Endothelial cell of umbilical vein (primary cell): ENCODE data around the gene MAN2B1. TPM values are rescaled to one million over a fixed set of nuclear protein-coding genes. Genes with fewer than 3 reads are reported as not detected.

ENCODE experiments used
- BruUV-seq: library from RNA; stranded (reverse); fragments of 400-500 nt; replicated peaks from 2 replicates; lab custom pipeline; 2021; lab: Mats Ljungman, UMichigan
- CTCF ChIA-PET: fragments of 300-600, 350-600 bp; sonication (Branson Sonifier 250); formaldehyde crosslinking; loops from one replicate; lab custom pipeline; 2021; ENCODE audit warnings: antibody characterized with exemption, inconsistent platforms; lab: Charles Lee
- POLR2A ChIA-PET: fragments of 300-600, 350-600 bp; sonication (Branson Sonifier 250); formaldehyde crosslinking; loops from one replicate; lab custom pipeline; 2021; ENCODE audit warnings: antibody characterized with exemption, inconsistent platforms; lab: Charles Lee
- DNase-seq: peaks from one replicate; pipeline ENCODE4 v3.0.0-alpha.2; 2011; ENCODE audit warnings: low read depth, low spot score
- FAIRE-seq: peaks from 2 replicates; lab custom pipeline; 2011; peaks lifted over from hg19 to GRCh38; lab: Jason Lieb, UNC
- H2AFZ ChIP-seq: 2 replicates; pipeline ENCODE4 v1.6.0; 2012; ENCODE audit warnings: low read depth, low read length, control low read depth, inconsistent platforms
- H3K27ac ChIP-seq: 2 replicates; pipeline ENCODE4 v1.5.1; 2011; ENCODE audit warnings: low read depth, mild to moderate bottlenecking, control low read depth, low read length, moderate library complexity; ENCODE audit not compliant: insufficient read depth
- H3K27me3 ChIP-seq, 2 experiments: 2 replicates each; pipeline versions ENCODE4 v1.6.0 to v1.6.1; 2011; ENCODE audit warnings: low read length in 2 of 2, mixed read lengths in 1 of 2; ENCODE audit not compliant: control insufficient read depth in 2 of 2, insufficient read depth in 2 of 2
- H3K36me3 ChIP-seq, 2 experiments: 2 replicates in 1 of 2; 3 replicates in 1 of 2; pipeline ENCODE4 v1.5.1; 2011; ENCODE audit warnings: low read length in 2 of 2, mild to moderate bottlenecking in 1 of 2, moderate library complexity in 1 of 2; ENCODE audit not compliant: control insufficient read depth in 2 of 2, insufficient read depth in 2 of 2; ENCODE audit errors: extremely low read depth in 1 of 2
- H3K4me1 ChIP-seq: 3 replicates; pipeline ENCODE4 v1.5.1; 2011; ENCODE audit warnings: mild to moderate bottlenecking, low read length; ENCODE audit not compliant: control insufficient read depth, insufficient read depth; ENCODE audit errors: extremely low read depth
- H3K4me2 ChIP-seq: 2 replicates; pipeline ENCODE4 v1.6.1; 2011; ENCODE audit warnings: low read length, control low read depth, mixed read lengths; ENCODE audit not compliant: insufficient read depth
- H3K4me3 ChIP-seq, 3 experiments: fragments of 200-600 bp in 1 of 3; sonication (generic), shearing (Covaris generic) in 1 of 3; replicated peaks in 1 of 3; 2 replicates each; pipeline ENCODE4 v1.5.1; 2011 to 2016; ENCODE audit warnings: control low read depth in 3 of 3, low read length in 3 of 3, mild to moderate bottlenecking in 2 of 3, inconsistent platforms in 1 of 3, low read depth in 1 of 3, moderate library complexity in 1 of 3; ENCODE audit not compliant: insufficient read depth in 1 of 3
- H3K79me2 ChIP-seq: 2 replicates; pipeline ENCODE4 v1.6.0; 2012; ENCODE audit warnings: low read length, inconsistent platforms; ENCODE audit not compliant: control insufficient read depth, insufficient read depth
- H3K9ac ChIP-seq: replicated peaks from 2 replicates; pipeline ENCODE3; 2011; ENCODE audit warnings: low read length, control low read depth; ENCODE audit not compliant: insufficient read depth; ENCODE audit errors: extremely low read depth
- H3K9me1 ChIP-seq: replicated peaks from 3 replicates; pipeline ENCODE4 v1.6.0; 2011; ENCODE audit warnings: mild to moderate bottlenecking, low read length; ENCODE audit not compliant: control insufficient read depth, insufficient read depth; ENCODE audit errors: extremely low read depth
- H3K9me3 ChIP-seq: replicated peaks from 2 replicates; pipeline ENCODE4 v1.5.1; 2012; ENCODE audit warnings: low read length, inconsistent platforms; ENCODE audit not compliant: control insufficient read depth, insufficient read depth
- H4K20me1 ChIP-seq: replicated peaks from 2 replicates; pipeline ENCODE3; 2011; ENCODE audit warnings: mild to moderate bottlenecking, low read length; ENCODE audit not compliant: control insufficient read depth, insufficient read depth; ENCODE audit errors: extremely low read depth
- EZH2 ChIP-seq: IDR thresholded peaks from 2 replicates; pipeline ENCODE4 v1.6.1; 2012; ENCODE audit warnings: borderline replicate concordance, low read depth, mild to moderate bottlenecking, moderate library complexity, low read length, inconsistent platforms; ENCODE audit not compliant: severe bottlenecking
- FOS ChIP-seq: IDR thresholded peaks from 2 replicates; pipeline ENCODE4 v1.6.1; 2011; ENCODE audit warnings: mild to moderate bottlenecking, low read length, moderate library complexity, borderline replicate concordance; ENCODE audit not compliant: insufficient read depth
- JUN ChIP-seq: IDR thresholded peaks from 2 replicates; pipeline ENCODE4 v1.6.1; 2011; ENCODE audit warnings: borderline replicate concordance, low read depth; ENCODE audit not compliant: insufficient read length, insufficient read depth
- MYC ChIP-seq: IDR thresholded peaks from one replicate; pipeline ENCODE4 v1.6.1; 2011; ENCODE audit warnings: mild to moderate bottlenecking, low read depth, low read length
- POLR2A ChIP-seq: IDR thresholded peaks from 2 replicates; pipeline ENCODE4 v1.6.1; 2012; ENCODE audit warnings: low read depth, mild to moderate bottlenecking, control low read depth, low read length
- POLR2AphosphoS5 ChIP-seq: IDR thresholded peaks from 2 replicates; pipeline ENCODE4 v1.6.1; 2012; ENCODE audit warnings: low read depth, mild to moderate bottlenecking, control low read depth, low read length, moderate library complexity; ENCODE audit not compliant: insufficient read depth
- dilution Hi-C: fragments of 300-500 bp; cut with MboI; formaldehyde crosslinking; loops from one replicate; pipeline ENCODE4 v1.15.0; 2019; ENCODE audit warnings: low sequenced_read_pairs; ENCODE audit not compliant: extremely low pct_ligation_motif_present
- intact Hi-C: fragments of 100-400 bp; cut with micrococcal nuclease; formaldehyde crosslinking; loops from one replicate; pipeline ENCODE4 v1.10.0; 2022
- polyA plus RNA-seq, 4 experiments: library from polyadenylated mRNA; depleted of rRNA in 3 of 4; stranded (reverse) in 3 of 4; unstranded in 1 of 4; fragments of >200 nt; gene quantifications; 2 replicates each; pipeline versions ENCODE4 v1.2.1 to v1.2.3, GENCODE V29; 2011 to 2012; ENCODE audit warnings: missing spikeins in 1 of 4
- total RNA-seq: library from RNA; stranded (reverse); gene quantifications from 2 replicates; pipeline ENCODE4 v1.2.3, GENCODE V29; 2021

MAN2B1 gene
- total and polyA plus RNA-seq, 2 donors (not counting 3 experiments of a cell fraction or from before 2014, with no cell fraction given) = 64.4 to 76.8 TPM

- Histone ChIP-seq H3K9me1 (no peaks in the 10 kb centered on the region), H3K27me3 (no peaks in the 10 kb centered on the region), H3K36me3 (peaks cover 2 to 5% of the 10 kb centered on the region in 2 experiments), H3K4me3 (no peak overlapping the region), H2AFZ (no peak overlapping the region), H3K27ac (no peak overlapping the region), H3K9me3 (no peaks in the 10 kb centered on the region), H3K79me2 (no peaks in the 10 kb centered on the region), H3K4me2 (peak overlapping the region; percentile 52), H3K9ac (no peak overlapping the region), H4K20me1 (no peaks in the 10 kb centered on the region), H3K4me1 (peaks cover 15% of the 10 kb centered on the region)
- no peak for FAIRE-seq
- no TSS peak for BruUV-seq
- CTCF ChIA-PET = no interaction called here
- DNase-seq = no peak
- POLR2A ChIA-PET = no interaction called here
- intact Hi-C loops (no loop called here), dilution Hi-C loops (no loop called here)
- TF ChIP-seq JUN = no peak
- TF ChIP-seq MYC = no peak
- TF ChIP-seq EZH2 = no peak
- peak; percentile 17 for TF ChIP-seq FOS
Observed at GRCh38 chr19:12695096-12695495, 28.6 kb upstream of the MAN2B1 start.

- Histone ChIP-seq H3K27ac (no peak overlapping the region), H4K20me1 (no peaks in the 10 kb centered on the region), H3K36me3 (peaks cover 0 to 3% of the 10 kb centered on the region in 2 experiments), H3K4me3 (no peak overlapping the region), H3K9ac (no peak overlapping the region), H3K9me1 (no peaks in the 10 kb centered on the region), H3K4me2 (no peak overlapping the region), H3K4me1 (peaks cover 15% of the 10 kb centered on the region), H3K79me2 (no peaks in the 10 kb centered on the region), H2AFZ (no peak overlapping the region), H3K9me3 (no peaks in the 10 kb centered on the region), H3K27me3 (no peaks in the 10 kb centered on the region)
- DNase-seq = no peak
- intact Hi-C loops = no loop called here
- no peak for FAIRE-seq
- POLR2A ChIA-PET = no interaction called here
- TF ChIP-seq FOS = no peak
- TF ChIP-seq POLR2A = no peak
- no peak for TF ChIP-seq POLR2AphosphoS5
- no peak for TF ChIP-seq EZH2
- no peak for TF ChIP-seq MYC
- TF ChIP-seq JUN = no peak
- dilution Hi-C loops = no loop called here
- CTCF ChIA-PET = interaction anchor here (0.6 kb wide), 1 partner anchor 63 kb away, joined by 3 read pairs; no protein-coding TSS in a partner anchor
- BruUV-seq = no TSS peak
Observed at GRCh38 chr19:12694641-12695040, 28.1 kb upstream of the MAN2B1 start.
